Neural cell (in vitro differentiated cells): ENCODE results near the gene GAL.

Source experiments
- EZH2 ChIP-seq: fragments of 200-600, 300-800 bp; shearing (Covaris generic), sonication (generic); IDR thresholded peaks from 2 replicates; pipeline ENCODE4 v1.6.1; 2014; ENCODE audit warnings: antibody characterized with exemption, low read length, borderline replicate concordance, mild to moderate bottlenecking; ENCODE audit not compliant: insufficient read depth, poor library complexity, severe bottlenecking
- POLR2AphosphoS5 ChIP-seq: IDR thresholded peaks from 2 replicates; pipeline ENCODE4 v1.6.1; 2012
- RAD21 ChIP-seq: fragments of 450-650 bp; conservative IDR thresholded peaks from 2 replicates; pipeline ENCODE4 v1.6.1; 2014; ENCODE audit warnings: antibody characterized with exemption, mild to moderate bottlenecking, moderate library complexity
- SMC3 ChIP-seq: fragments of 450-650 bp; conservative IDR thresholded peaks from 2 replicates; pipeline ENCODE4 v1.6.1; 2014; ENCODE audit warnings: antibody characterized with exemption, mild to moderate bottlenecking, moderate library complexity; ENCODE audit not compliant: poor library complexity
- TAF1 ChIP-seq: IDR thresholded peaks from 2 replicates; pipeline ENCODE4 v1.6.1; 2012; ENCODE audit warnings: low read depth
- TF ChIP-seq, protein P1 (sequence below): fragments of 450-650 bp; IDR thresholded peaks from 2 replicates; pipeline ENCODE4 v1.5.1; 2014; ENCODE audit warnings: antibody characterized with exemption, mild to moderate bottlenecking, moderate library complexity; ENCODE audit not compliant: poor library complexity, severe bottlenecking

DNA sequence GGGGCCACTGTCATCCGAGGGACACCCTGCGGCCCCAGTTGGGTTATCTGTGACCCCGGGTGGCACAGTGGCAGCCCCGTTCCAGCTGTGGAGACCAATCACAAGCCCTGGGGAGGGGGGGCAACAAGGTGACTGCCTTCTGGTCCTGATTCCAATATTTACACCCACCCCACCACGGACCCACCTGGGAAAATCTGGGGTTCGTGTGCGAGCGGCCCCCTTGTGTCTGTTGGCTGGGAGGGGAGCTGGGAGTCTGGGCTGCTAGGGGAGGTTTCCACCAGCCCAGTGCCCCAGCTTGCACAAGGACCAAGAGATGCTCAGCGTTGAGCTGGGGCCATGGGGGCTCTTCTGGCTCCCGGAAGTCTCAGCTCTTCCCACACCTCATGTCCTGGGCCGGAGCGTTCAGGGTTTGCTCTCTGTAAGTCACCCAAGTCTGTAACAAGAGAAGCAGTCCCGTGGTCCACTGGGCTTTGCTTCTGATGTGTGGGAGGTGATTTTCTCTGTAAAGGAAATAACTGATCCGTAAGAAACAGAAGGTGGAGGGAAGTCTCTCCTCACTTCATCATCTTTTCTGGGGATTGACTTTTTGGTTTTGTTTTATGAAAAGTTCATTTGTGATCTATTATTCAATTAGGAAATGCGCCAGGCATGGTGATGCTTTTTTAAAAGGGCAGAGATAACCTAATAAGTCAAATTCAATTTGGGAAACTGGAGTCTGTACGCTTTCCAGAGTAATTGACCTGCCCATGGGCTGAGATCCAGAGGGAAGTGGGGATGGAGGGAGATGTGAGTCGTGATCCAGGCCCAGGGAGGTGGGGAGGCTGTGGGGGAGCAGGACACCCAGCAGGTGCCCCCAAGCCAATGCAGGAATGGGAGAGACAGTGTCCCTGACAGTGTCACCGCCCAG is 22.4 kb upstream of the GAL start:
- TF ChIP-seq EZH2 (no peak), TAF1 (no peak), POLR2AphosphoS5 (no peak), RAD21 (no peak), SMC3 (no peak)
- TF ChIP-seq, protein P1, sequence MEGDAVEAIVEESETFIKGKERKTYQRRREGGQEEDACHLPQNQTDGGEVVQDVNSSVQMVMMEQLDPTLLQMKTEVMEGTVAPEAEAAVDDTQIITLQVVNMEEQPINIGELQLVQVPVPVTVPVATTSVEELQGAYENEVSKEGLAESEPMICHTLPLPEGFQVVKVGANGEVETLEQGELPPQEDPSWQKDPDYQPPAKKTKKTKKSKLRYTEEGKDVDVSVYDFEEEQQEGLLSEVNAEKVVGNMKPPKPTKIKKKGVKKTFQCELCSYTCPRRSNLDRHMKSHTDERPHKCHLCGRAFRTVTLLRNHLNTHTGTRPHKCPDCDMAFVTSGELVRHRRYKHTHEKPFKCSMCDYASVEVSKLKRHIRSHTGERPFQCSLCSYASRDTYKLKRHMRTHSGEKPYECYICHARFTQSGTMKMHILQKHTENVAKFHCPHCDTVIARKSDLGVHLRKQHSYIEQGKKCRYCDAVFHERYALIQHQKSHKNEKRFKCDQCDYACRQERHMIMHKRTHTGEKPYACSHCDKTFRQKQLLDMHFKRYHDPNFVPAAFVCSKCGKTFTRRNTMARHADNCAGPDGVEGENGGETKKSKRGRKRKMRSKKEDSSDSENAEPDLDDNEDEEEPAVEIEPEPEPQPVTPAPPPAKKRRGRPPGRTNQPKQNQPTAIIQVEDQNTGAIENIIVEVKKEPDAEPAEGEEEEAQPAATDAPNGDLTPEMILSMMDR, result no peak
